ENCODE data around the gene IL36A.

The IL36A gene

DNA sequence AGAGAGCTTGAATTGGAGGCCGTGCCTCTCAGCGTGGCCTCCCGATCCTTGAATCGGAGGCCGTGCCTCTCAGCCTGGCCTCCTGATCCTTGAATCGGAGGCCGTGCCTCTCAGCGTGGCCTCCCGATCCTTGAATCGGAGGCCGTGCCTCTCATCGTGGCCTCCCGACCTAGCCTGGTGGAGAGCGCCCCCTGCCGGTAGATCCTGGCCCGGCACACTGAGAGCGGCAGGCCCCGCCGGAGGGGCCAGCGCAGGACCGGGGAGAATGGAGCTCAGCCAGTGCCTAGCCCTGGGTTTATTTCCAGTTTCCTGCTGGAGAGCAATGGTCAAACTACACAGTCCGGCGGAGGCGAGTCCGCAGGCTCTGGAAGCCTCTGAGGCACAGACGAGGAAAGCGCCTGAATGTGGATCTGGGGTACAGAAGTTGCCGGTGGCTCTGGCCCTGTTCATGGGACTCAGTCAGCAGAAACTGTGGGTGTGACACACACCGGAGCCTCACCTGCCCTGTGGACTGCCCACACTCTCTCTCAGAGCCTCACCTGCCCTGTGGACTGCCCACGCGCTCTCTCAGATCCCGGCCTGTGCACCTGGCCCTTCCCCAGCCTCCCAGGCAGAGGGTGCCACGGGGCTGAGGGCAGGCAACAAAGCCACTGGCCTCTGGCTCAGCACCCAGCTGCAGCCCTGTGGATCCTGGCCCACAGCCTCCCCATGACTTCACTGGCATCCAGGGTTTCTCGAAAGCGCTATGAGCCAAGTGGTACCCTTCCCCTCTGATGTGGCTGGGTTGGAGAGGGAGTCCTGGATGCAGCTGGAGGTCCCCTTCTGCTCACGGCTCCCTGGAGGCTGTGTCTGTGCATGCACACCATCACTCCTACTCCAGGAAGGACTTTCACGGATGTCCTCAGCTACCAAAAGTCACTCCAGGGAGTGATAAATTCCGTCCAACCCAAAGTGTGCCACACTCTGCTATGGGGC is 45.9 kb downstream of the IL36A start:
- DNase-seq (ENCODE audit: low spot score), result no peak

DNA sequence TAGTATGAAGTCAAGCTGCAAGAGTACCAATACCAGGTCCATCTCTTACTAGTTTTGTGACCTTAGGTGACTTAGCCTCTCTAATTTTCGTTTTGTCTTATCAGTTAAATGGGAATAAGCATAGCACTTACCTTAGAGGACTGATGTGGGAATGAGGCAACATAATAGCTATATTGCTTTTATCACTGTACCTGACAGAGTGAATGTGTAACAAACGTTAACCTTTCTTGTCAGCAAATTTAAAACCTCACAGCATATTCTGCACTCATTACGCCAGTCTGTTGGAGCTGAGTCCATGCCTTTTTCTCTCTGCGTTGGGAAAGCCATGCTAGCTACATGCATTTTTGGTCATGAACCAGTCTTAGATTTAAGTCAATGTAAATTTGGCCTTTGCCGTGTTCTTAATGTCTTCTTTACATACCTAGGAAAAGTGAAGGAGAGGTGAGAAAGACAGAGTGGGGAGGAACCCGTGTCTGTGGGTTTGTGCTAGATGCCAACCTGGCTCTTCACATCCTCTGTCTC is 47.2 kb downstream of the IL36A start, which contains the start of gene IL36B:
Gene IL36B, minus strand, starts transcription at position 472 of the 522 bp plus-strand sequence.
- no peak for DNase-seq (ENCODE audit: low spot score)

DNA sequence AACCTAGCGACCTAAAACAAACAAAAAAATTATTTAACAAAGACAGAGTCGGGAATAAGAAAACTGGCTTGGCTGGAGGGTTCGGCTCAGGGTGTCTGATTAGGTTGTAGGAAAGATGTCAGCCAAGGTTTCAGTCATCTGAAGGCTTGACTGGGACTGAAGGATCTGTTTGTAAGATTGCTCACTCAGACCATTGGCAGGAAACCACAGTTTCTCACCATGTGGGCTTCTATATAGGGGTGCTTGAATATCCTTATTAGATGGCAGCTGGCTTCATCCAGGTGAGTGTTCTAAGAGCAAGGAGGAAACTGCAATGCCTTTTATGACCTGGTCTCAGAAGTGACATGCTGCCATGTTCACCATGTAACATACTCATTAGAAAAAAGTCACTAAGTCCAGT is 48.4 kb downstream of the IL36A start:
- no peak for DNase-seq (ENCODE audit: low spot score)

DNA sequence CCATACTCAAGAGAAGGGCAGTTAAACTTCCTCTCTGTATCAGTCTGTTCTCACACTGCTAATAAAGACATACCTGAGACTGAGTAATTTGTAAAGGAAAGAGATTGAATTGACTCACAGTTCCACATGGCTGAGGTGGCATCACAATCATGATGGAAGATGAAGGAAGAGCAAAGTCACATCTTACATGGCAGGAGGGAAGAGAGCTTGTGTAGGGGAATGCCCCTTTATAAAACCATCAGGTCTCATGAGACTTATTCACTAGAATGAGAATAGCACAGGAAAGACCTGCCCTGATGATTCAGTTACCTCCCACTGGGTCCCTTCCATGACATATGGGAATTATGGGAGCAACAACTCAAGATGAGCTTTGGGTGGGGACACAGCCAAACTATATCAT is 48.8 kb downstream of the IL36A start:
- no peak for DNase-seq (ENCODE audit: low spot score)

DNA sequence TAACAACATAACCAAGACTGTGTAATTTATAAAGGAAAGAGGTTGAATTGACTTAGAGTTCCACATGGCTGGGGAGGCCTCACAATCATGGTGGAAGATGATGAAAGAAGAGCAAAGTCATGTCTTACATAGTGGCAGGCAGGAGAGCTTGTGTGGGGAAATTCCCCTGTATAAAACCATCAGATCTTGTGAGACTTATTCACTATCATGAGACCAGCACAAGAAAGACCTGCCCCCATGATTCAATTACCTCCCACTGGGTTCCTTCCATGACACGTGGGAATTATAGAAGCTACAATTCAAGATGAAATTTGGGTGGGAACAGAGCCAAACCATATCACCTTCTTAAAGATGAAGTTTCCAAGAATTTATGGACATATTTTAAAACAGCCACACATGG is 51.3 kb downstream of the IL36A start:
- DNase-seq (ENCODE audit: low spot score), result no peak

DNA sequence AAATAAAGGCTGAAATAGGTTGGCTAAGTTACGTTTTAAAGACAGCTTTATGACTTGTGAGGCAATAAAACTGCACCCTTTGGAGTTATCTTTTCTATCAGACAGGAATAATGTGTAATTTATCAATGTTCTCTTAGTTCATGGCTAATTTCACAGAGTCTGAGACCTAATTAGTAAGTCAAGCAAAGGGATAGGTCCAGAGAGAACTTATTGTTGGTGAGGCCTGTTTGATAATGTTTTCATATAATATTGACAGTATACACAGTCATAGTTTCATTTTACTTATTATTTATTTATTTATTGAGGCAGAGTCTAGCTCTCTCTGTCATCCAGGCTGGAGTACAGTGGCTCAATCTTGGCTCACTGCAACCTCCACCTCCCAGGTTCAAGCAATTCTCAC is 51.9 kb downstream of the IL36A start:
- no peak for DNase-seq (ENCODE audit: low spot score)

Data from left forelimb (tissue), 1 donor.